ENCODE data around the gene CDKAL1.
A peak's percentile ranks its signal among the peaks of the same experiment; 100 is the strongest.

The CDKAL1 gene

GRCh38 chr6:21107796-21108195 is 573.5 kb downstream of the CDKAL1 start:
- FAIRE-seq (no peak), DNase-seq (ENCODE audit: insufficient read length, low spot score) (no peak)
- TF ChIP-seq SPI1 (IDR thresholded peaks at IDR 0.05; ENCODE audit: low read depth, low read length) (no peak), POLR2AphosphoS5 (IDR thresholded peaks at IDR 0.05; ENCODE audit: low read depth, low read length) (no peak), POLR2A (IDR thresholded peaks at IDR 0.05; ENCODE audit: low read depth, low read length) (no peak), TAF1 (IDR thresholded peaks at IDR 0.05; ENCODE audit: low read depth, low read length) (no peak), PAX5 (IDR thresholded peaks at IDR 0.05; ENCODE audit: insufficient read depth, low read length, severe bottlenecking) (no peak), POU2F2 (IDR thresholded peaks at IDR 0.05; ENCODE audit: low read depth, low read length) (no peak)

GRCh38 chr6:21109391-21110178 is 575.3 kb downstream of the CDKAL1 start:
- DNase-seq (ENCODE audit: insufficient read length, low spot score), result no peak
- no peak for TF ChIP-seq POLR2AphosphoS5 (IDR thresholded peaks at IDR 0.05; ENCODE audit: low read depth, low read length)
- no peak for TF ChIP-seq TAF1 (IDR thresholded peaks at IDR 0.05; ENCODE audit: low read depth, low read length)
- no peak for TF ChIP-seq POLR2A (IDR thresholded peaks at IDR 0.05; ENCODE audit: low read depth, low read length)
- no peak for TF ChIP-seq SPI1 (IDR thresholded peaks at IDR 0.05; ENCODE audit: low read depth, low read length)
- TF ChIP-seq PAX5 (IDR thresholded peaks at IDR 0.05; ENCODE audit: insufficient read depth, low read length, severe bottlenecking), result no peak
- TF ChIP-seq POU2F2 (IDR thresholded peaks at IDR 0.05; ENCODE audit: low read depth, low read length), result no peak

GRCh38 chr6:21110684-21111083 is 576.4 kb downstream of the CDKAL1 start:
- no peak for TF ChIP-seq PAX5 (IDR thresholded peaks at IDR 0.05; ENCODE audit: insufficient read depth, low read length, severe bottlenecking)
- TF ChIP-seq TAF1 (IDR thresholded peaks at IDR 0.05; ENCODE audit: low read depth, low read length), result no peak
- TF ChIP-seq POLR2A (IDR thresholded peaks at IDR 0.05; ENCODE audit: low read depth, low read length), result no peak
- no peak for TF ChIP-seq SPI1 (IDR thresholded peaks at IDR 0.05; ENCODE audit: low read depth, low read length)
- TF ChIP-seq POLR2AphosphoS5 (IDR thresholded peaks at IDR 0.05; ENCODE audit: low read depth, low read length), result no peak
- TF ChIP-seq POU2F2 (IDR thresholded peaks at IDR 0.05; ENCODE audit: low read depth, low read length), result no peak
- DNase-seq (ENCODE audit: insufficient read length, low spot score) (no peak), FAIRE-seq (no peak)

More at GRCh38 chr6:21109391-21110178, 575.3 kb downstream of the CDKAL1 start:
- peak; percentile 43 for FAIRE-seq

GRCh38 chr6:21111093-21111725 is 577.0 kb downstream of the CDKAL1 start:
- DNase-seq (ENCODE audit: insufficient read length, low spot score), result no peak
- peak; percentile 9 for FAIRE-seq

GRCh38 chr6:21115111-21115510 is 580.9 kb downstream of the CDKAL1 start:
- DNase-seq (ENCODE audit: insufficient read length, low spot score) (no peak), FAIRE-seq (no peak)
- TF ChIP-seq SPI1 (IDR thresholded peaks at IDR 0.05; ENCODE audit: low read depth, low read length) (no peak), TAF1 (IDR thresholded peaks at IDR 0.05; ENCODE audit: low read depth, low read length) (no peak)

More at GRCh38 chr6:21111093-21111725, 577.0 kb downstream of the CDKAL1 start:
- TF ChIP-seq POLR2AphosphoS5 (IDR thresholded peaks at IDR 0.05; ENCODE audit: low read depth, low read length), result no peak
- no peak for TF ChIP-seq POU2F2 (IDR thresholded peaks at IDR 0.05; ENCODE audit: low read depth, low read length)
- no peak for TF ChIP-seq SPI1 (IDR thresholded peaks at IDR 0.05; ENCODE audit: low read depth, low read length)
- TF ChIP-seq TAF1 (IDR thresholded peaks at IDR 0.05; ENCODE audit: low read depth, low read length), result no peak
- no peak for TF ChIP-seq POLR2A (IDR thresholded peaks at IDR 0.05; ENCODE audit: low read depth, low read length)
- TF ChIP-seq PAX5 (IDR thresholded peaks at IDR 0.05; ENCODE audit: insufficient read depth, low read length, severe bottlenecking), result no peak

- no peak for TF ChIP-seq PAX5 (IDR thresholded peaks at IDR 0.05; ENCODE audit: insufficient read depth, low read length, severe bottlenecking)
- TF ChIP-seq TAF1 (IDR thresholded peaks at IDR 0.05; ENCODE audit: low read depth, low read length), result no peak
- TF ChIP-seq POU2F2 (IDR thresholded peaks at IDR 0.05; ENCODE audit: low read depth, low read length), result no peak
- TF ChIP-seq POLR2AphosphoS5 (IDR thresholded peaks at IDR 0.05; ENCODE audit: low read depth, low read length), result no peak
- TF ChIP-seq SPI1 (IDR thresholded peaks at IDR 0.05; ENCODE audit: low read depth, low read length), result no peak
- TF ChIP-seq POLR2A (IDR thresholded peaks at IDR 0.05; ENCODE audit: low read depth, low read length), result no peak
- DNase-seq (ENCODE audit: insufficient read length, low spot score) (no peak), FAIRE-seq (no peak)
These were observed 582.5 kb downstream of the CDKAL1 start for GRCh38 chr6:21116736-21117135.

- DNase-seq (ENCODE audit: insufficient read length, low spot score) (no peak), FAIRE-seq (no peak)
- TF ChIP-seq POLR2A (IDR thresholded peaks at IDR 0.05; ENCODE audit: low read depth, low read length), result no peak
- TF ChIP-seq TAF1 (IDR thresholded peaks at IDR 0.05; ENCODE audit: low read depth, low read length), result no peak
- no peak for TF ChIP-seq PAX5 (IDR thresholded peaks at IDR 0.05; ENCODE audit: insufficient read depth, low read length, severe bottlenecking)
- TF ChIP-seq POLR2AphosphoS5 (IDR thresholded peaks at IDR 0.05; ENCODE audit: low read depth, low read length), result no peak
- no peak for TF ChIP-seq POU2F2 (IDR thresholded peaks at IDR 0.05; ENCODE audit: low read depth, low read length)
- no peak for TF ChIP-seq SPI1 (IDR thresholded peaks at IDR 0.05; ENCODE audit: low read depth, low read length)
These were observed 584.0 kb downstream of the CDKAL1 start for GRCh38 chr6:21118216-21118780.

- DNase-seq (ENCODE audit: insufficient read length, low spot score) (no peak), FAIRE-seq (peak; percentile 62)
- TF ChIP-seq SPI1 (IDR thresholded peaks at IDR 0.05; ENCODE audit: low read depth, low read length) (no peak), POU2F2 (IDR thresholded peaks at IDR 0.05; ENCODE audit: low read depth, low read length) (no peak), PAX5 (IDR thresholded peaks at IDR 0.05; ENCODE audit: insufficient read depth, low read length, severe bottlenecking) (no peak), POLR2AphosphoS5 (IDR thresholded peaks at IDR 0.05; ENCODE audit: low read depth, low read length) (no peak), TAF1 (IDR thresholded peaks at IDR 0.05; ENCODE audit: low read depth, low read length) (no peak), POLR2A (IDR thresholded peaks at IDR 0.05; ENCODE audit: low read depth, low read length) (no peak)
These were observed 587.4 kb downstream of the CDKAL1 start for GRCh38 chr6:21121636-21122136.
